Measurements from ENCODE around the gene TMEM258. TPM values are rescaled to one million over a fixed set of nuclear protein-coding genes. Genes with fewer than 3 reads are reported as not detected.

TMEM258 gene
- total RNA-seq, 1 donor from 2014 or later, result 162 TPM

DNA sequence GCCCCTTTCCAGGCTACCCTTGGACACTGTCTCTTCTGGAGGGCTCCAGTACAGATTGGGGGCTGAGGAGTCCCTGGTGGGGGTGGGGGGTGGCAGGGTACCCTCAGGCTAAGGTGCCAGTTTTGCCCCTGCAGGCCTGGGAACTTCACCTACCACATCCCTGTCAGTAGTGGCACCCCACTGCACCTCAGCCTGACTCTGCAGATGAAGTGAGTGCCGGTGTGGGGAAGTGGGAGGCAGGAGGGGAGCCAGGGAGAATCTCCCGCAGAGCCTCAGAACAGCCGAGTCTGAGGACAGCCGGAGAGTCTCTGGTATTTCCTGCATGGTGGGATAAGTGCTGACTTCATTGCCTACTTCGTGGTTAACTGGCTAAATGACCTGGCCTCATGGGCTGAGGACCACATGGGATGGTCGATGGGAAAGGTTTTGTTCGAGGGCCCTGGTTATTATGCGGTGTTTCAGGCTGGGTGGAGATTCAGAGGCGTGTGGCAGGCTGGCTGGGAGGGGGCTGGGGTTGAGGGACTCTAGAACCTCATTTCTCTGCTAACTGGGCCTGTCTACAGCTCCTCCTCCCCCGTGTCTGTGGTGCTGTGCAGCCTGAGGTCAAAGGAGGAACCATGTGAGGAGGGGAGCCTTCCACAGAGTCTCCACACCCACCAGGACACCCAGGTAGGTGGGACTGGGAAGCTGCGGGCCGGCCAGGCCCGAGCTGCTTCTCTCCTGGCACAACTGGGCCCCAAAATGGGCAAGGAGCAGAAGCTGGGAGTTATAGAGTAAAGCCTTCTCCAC, 8.5 kb downstream of the TMEM258 start:
- H3K4me1 Mint-ChIP-seq (ENCODE audit: unreplicated experiment), result peaks cover 10% of the 10 kb centered on the region
- TF ChIP-seq CTCF (conservative IDR thresholded peaks at IDR 0.05), result no peak
- H3K9me3 Mint-ChIP-seq, result no peaks in the 10 kb centered on the region
- DNase-seq (ENCODE audit: extremely low spot score, unreplicated experiment), result no peak
- H3K27me3 Mint-ChIP-seq, result no peaks in the 10 kb centered on the region
- peaks cover 3% of the 10 kb centered on the region for H3K36me3 Mint-ChIP-seq
- H3K27ac Mint-ChIP-seq, result no peak overlapping the region
- no peak overlapping the region for H3K4me3 Mint-ChIP-seq

DNA sequence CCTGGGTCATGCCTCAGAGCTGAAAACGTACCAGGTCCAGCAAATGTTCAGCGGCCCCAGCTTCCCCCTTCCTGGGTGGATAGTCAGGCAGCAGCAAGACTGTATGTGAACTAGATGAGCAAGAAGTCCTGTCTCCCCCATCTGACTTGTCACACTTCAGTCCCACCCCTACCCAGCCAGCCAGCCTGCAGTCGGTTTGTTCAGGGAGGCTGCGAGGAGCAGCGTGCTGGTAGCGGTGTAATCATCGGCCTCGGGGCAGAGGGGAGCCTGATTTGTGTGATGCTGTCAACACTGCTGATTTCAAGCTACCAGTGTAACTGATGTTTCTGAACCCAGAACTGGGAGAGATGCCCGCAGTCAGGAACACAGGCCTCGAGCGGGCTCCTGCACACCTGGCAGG, 9.6 kb downstream of the TMEM258 start:
- peaks cover 8% of the 10 kb centered on the region for H3K36me3 Mint-ChIP-seq
- peaks cover 10% of the 10 kb centered on the region for H3K4me1 Mint-ChIP-seq (ENCODE audit: unreplicated experiment)
- DNase-seq (ENCODE audit: extremely low spot score, unreplicated experiment), result no peak
- TF ChIP-seq CTCF (conservative IDR thresholded peaks at IDR 0.05), result no peak
- H3K9me3 Mint-ChIP-seq, result no peaks in the 10 kb centered on the region
- no peaks in the 10 kb centered on the region for H3K27me3 Mint-ChIP-seq
- H3K27ac Mint-ChIP-seq, result peak overlapping the region; percentile 50
- no peak overlapping the region for H3K4me3 Mint-ChIP-seq

GRCh38 chr11:61782299-61782698, 10.1 kb downstream of the TMEM258 start:
- no peak for DNase-seq (ENCODE audit: extremely low spot score, unreplicated experiment)
- no peak for TF ChIP-seq CTCF (conservative IDR thresholded peaks at IDR 0.05)
- Mint-ChIP-seq H3K27ac (peak overlapping the region; percentile 50), H3K36me3 (peaks cover 9% of the 10 kb centered on the region), H3K9me3 (no peaks in the 10 kb centered on the region), H3K4me1 (ENCODE audit: unreplicated experiment) (peaks cover 10% of the 10 kb centered on the region), H3K27me3 (no peaks in the 10 kb centered on the region), H3K4me3 (no peak overlapping the region)

GRCh38 chr11:61781585-61781984, 10.8 kb downstream of the TMEM258 start:
- no peaks in the 10 kb centered on the region for H3K9me3 Mint-ChIP-seq
- peaks cover 9% of the 10 kb centered on the region for H3K36me3 Mint-ChIP-seq
- H3K27ac Mint-ChIP-seq, result no peak overlapping the region
- TF ChIP-seq CTCF (conservative IDR thresholded peaks at IDR 0.05), result no peak
- H3K4me3 Mint-ChIP-seq, result no peak overlapping the region
- no peak for DNase-seq (ENCODE audit: extremely low spot score, unreplicated experiment)
- no peaks in the 10 kb centered on the region for H3K27me3 Mint-ChIP-seq
- peaks cover 10% of the 10 kb centered on the region for H3K4me1 Mint-ChIP-seq (ENCODE audit: unreplicated experiment)

GRCh38 chr11:61780581-61781162, 11.7 kb downstream of the TMEM258 start:
- Mint-ChIP-seq H3K36me3 (peaks cover 9% of the 10 kb centered on the region), H3K27ac (no peak overlapping the region), H3K27me3 (no peaks in the 10 kb centered on the region), H3K9me3 (no peaks in the 10 kb centered on the region), H3K4me3 (no peak overlapping the region), H3K4me1 (ENCODE audit: unreplicated experiment) (peaks cover 10% of the 10 kb centered on the region)
- DNase-seq (ENCODE audit: extremely low spot score, unreplicated experiment), result no peak
- TF ChIP-seq CTCF (conservative IDR thresholded peaks at IDR 0.05), result no peak

Measured in type B pancreatic cell (in vitro differentiated cells).